ENCODE measurements around the gene C10orf71.
A peak's percentile ranks its signal among the peaks of the same experiment; 100 is the strongest.

The C10orf71 gene

DNA sequence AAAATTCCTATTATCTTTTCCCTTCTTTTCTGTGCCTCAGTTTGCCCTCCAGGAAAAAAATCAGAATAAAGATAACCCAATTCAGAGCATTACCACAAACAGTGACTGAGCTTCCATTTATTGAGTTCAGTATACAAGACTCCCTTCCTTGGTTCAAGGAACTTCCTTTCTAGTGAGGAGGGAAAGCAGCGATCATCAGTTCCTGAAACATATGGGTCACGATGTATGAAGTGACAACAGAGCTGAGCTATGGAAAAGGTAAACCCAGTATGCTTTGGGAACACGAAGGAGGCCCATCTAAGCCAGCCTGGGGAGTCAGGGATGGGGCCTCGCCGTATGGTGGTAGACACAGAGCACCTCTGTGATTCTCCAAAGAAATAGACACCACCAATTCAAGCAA, 15.8 kb downstream of the C10orf71 start:
- no peaks in the 10 kb centered on the region for H3K27me3 Mint-ChIP-seq
- peaks cover 10% of the 10 kb centered on the region for H3K4me1 Mint-ChIP-seq
- no peaks in the 10 kb centered on the region for H3K9me3 Mint-ChIP-seq
- H3K27ac Mint-ChIP-seq (ENCODE audit: low read depth) = no peak overlapping the region
- H3K4me3 Mint-ChIP-seq = no peak overlapping the region
- ATAC-seq (replicated peaks; ENCODE audit: extremely low read depth, poor library complexity, severe bottlenecking) (no peak), DNase-seq (ENCODE audit: low spot score in 2 of 2) (no peak)
- peaks cover 4% of the 10 kb centered on the region for H3K36me3 Mint-ChIP-seq (ENCODE audit: insufficient read depth)

- Mint-ChIP-seq H3K27me3 (no peaks in the 10 kb centered on the region), H3K9me3 (no peaks in the 10 kb centered on the region), H3K4me1 (no peaks in the 10 kb centered on the region), H3K36me3 (ENCODE audit: insufficient read depth) (no peaks in the 10 kb centered on the region), H3K27ac (ENCODE audit: low read depth) (no peak overlapping the region), H3K4me3 (no peak overlapping the region)
- DNase-seq (ENCODE audit: low spot score in 2 of 2) = no peak
- ATAC-seq (replicated peaks; ENCODE audit: extremely low read depth, poor library complexity, severe bottlenecking) = no peak
These were observed 19.1 kb downstream of the C10orf71 start for GRCh38 chr10:49318028-49318427.

GRCh38 chr10:49318755-49319154, 19.8 kb downstream of the C10orf71 start:
- ATAC-seq (replicated peaks; ENCODE audit: extremely low read depth, poor library complexity, severe bottlenecking) = no peak
- no peak overlapping the region for H3K4me3 Mint-ChIP-seq
- DNase-seq (ENCODE audit: low spot score in 2 of 2) = no peak
- H3K9me3 Mint-ChIP-seq = no peaks in the 10 kb centered on the region
- H3K27ac Mint-ChIP-seq (ENCODE audit: low read depth) = no peak overlapping the region
- H3K27me3 Mint-ChIP-seq = peaks cover 6% of the 10 kb centered on the region
- no peaks in the 10 kb centered on the region for H3K4me1 Mint-ChIP-seq
- no peaks in the 10 kb centered on the region for H3K36me3 Mint-ChIP-seq (ENCODE audit: insufficient read depth)

- DNase-seq (ENCODE audit: low spot score in 2 of 2) = no peak
- Mint-ChIP-seq H3K27ac (ENCODE audit: low read depth) (no peak overlapping the region), H3K36me3 (ENCODE audit: insufficient read depth) (no peaks in the 10 kb centered on the region), H3K4me1 (no peaks in the 10 kb centered on the region), H3K27me3 (peaks cover 9% of the 10 kb centered on the region), H3K9me3 (no peaks in the 10 kb centered on the region), H3K4me3 (no peak overlapping the region)
- ATAC-seq (replicated peaks; ENCODE audit: extremely low read depth, poor library complexity, severe bottlenecking) = no peak
These were observed 20.2 kb downstream of the C10orf71 start for GRCh38 chr10:49319206-49319605.

- ATAC-seq (replicated peaks; ENCODE audit: extremely low read depth, poor library complexity, severe bottlenecking) = no peak
- no peaks in the 10 kb centered on the region for H3K36me3 Mint-ChIP-seq (ENCODE audit: insufficient read depth)
- H3K27me3 Mint-ChIP-seq = peaks cover 19% of the 10 kb centered on the region
- no peaks in the 10 kb centered on the region for H3K9me3 Mint-ChIP-seq
- no peaks in the 10 kb centered on the region for H3K4me1 Mint-ChIP-seq
- DNase-seq (ENCODE audit: low spot score in 2 of 2) = no peak
- no peak overlapping the region for H3K27ac Mint-ChIP-seq (ENCODE audit: low read depth)
- H3K4me3 Mint-ChIP-seq = no peak overlapping the region
These were observed 21.2 kb downstream of the C10orf71 start for GRCh38 chr10:49320191-49320590.

DNA sequence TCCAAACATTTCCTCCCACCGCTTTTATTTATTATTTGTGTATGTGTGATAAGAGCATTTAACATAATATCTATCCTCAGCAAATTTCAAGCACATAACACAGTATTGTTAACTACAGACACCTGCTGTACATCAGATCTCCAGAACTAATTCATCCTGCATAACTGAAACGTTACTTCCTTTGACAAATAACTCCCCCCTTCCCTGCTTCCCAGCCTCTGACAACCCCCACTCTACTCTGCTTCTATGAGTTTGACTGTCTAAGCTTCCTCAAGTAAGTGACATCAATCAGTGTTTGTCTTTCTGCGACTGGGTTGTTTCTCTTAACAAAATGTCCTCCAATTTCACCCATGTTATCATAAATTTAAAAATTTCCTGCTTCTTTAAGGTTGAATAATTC, 22.1 kb downstream of the C10orf71 start:
- ATAC-seq (replicated peaks; ENCODE audit: extremely low read depth, poor library complexity, severe bottlenecking) = no peak
- H3K4me1 Mint-ChIP-seq = no peaks in the 10 kb centered on the region
- H3K27me3 Mint-ChIP-seq = peaks cover 19% of the 10 kb centered on the region
- no peaks in the 10 kb centered on the region for H3K9me3 Mint-ChIP-seq
- H3K4me3 Mint-ChIP-seq = no peak overlapping the region
- DNase-seq (ENCODE audit: low spot score in 2 of 2) = no peak
- no peaks in the 10 kb centered on the region for H3K36me3 Mint-ChIP-seq (ENCODE audit: insufficient read depth)
- peak overlapping the region; percentile 6 for H3K27ac Mint-ChIP-seq (ENCODE audit: low read depth)

GRCh38 chr10:49322371-49323170, 23.6 kb downstream of the C10orf71 start:
- ATAC-seq (replicated peaks; ENCODE audit: extremely low read depth, poor library complexity, severe bottlenecking) (no peak), DNase-seq (ENCODE audit: low spot score in 2 of 2) (no peak)
- no peak overlapping the region for H3K27ac Mint-ChIP-seq (ENCODE audit: low read depth)
- H3K9me3 Mint-ChIP-seq = no peaks in the 10 kb centered on the region
- H3K4me3 Mint-ChIP-seq = no peak overlapping the region
- no peaks in the 10 kb centered on the region for H3K4me1 Mint-ChIP-seq
- H3K36me3 Mint-ChIP-seq (ENCODE audit: insufficient read depth) = no peaks in the 10 kb centered on the region
- peaks cover 19% of the 10 kb centered on the region for H3K27me3 Mint-ChIP-seq

GRCh38 chr10:49323171-49323895, 24.4 kb downstream of the C10orf71 start:
- no peaks in the 10 kb centered on the region for H3K4me1 Mint-ChIP-seq
- peaks cover 19% of the 10 kb centered on the region for H3K27me3 Mint-ChIP-seq
- no peaks in the 10 kb centered on the region for H3K36me3 Mint-ChIP-seq (ENCODE audit: insufficient read depth)
- no peaks in the 10 kb centered on the region for H3K9me3 Mint-ChIP-seq
- H3K4me3 Mint-ChIP-seq = no peak overlapping the region
- DNase-seq (ENCODE audit: low spot score in 2 of 2) (no peak), ATAC-seq (replicated peaks; ENCODE audit: extremely low read depth, poor library complexity, severe bottlenecking) (no peak)
- no peak overlapping the region for H3K27ac Mint-ChIP-seq (ENCODE audit: low read depth)

- no peaks in the 10 kb centered on the region for H3K4me1 Mint-ChIP-seq
- no peak overlapping the region for H3K4me3 Mint-ChIP-seq
- ATAC-seq (replicated peaks; ENCODE audit: extremely low read depth, poor library complexity, severe bottlenecking) (no peak), DNase-seq (ENCODE audit: low spot score in 2 of 2) (no peak)
- peaks cover 23% of the 10 kb centered on the region for H3K27me3 Mint-ChIP-seq
- no peaks in the 10 kb centered on the region for H3K36me3 Mint-ChIP-seq (ENCODE audit: insufficient read depth)
- H3K9me3 Mint-ChIP-seq = no peaks in the 10 kb centered on the region
- no peak overlapping the region for H3K27ac Mint-ChIP-seq (ENCODE audit: low read depth)
These were observed 24.9 kb downstream of the C10orf71 start for GRCh38 chr10:49323896-49324270.

- no peak overlapping the region for H3K27ac Mint-ChIP-seq (ENCODE audit: low read depth)
- no peak for DNase-seq (ENCODE audit: low spot score in 2 of 2)
- H3K27me3 Mint-ChIP-seq = peaks cover 32% of the 10 kb centered on the region
- H3K9me3 Mint-ChIP-seq = no peaks in the 10 kb centered on the region
- no peak for ATAC-seq (replicated peaks; ENCODE audit: extremely low read depth, poor library complexity, severe bottlenecking)
- H3K4me3 Mint-ChIP-seq = no peak overlapping the region
- H3K36me3 Mint-ChIP-seq (ENCODE audit: insufficient read depth) = no peaks in the 10 kb centered on the region
- H3K4me1 Mint-ChIP-seq = no peaks in the 10 kb centered on the region
These were observed 25.7 kb downstream of the C10orf71 start for GRCh38 chr10:49324711-49325110.

GRCh38 chr10:49325131-49325915, 26.4 kb downstream of the C10orf71 start:
- Mint-ChIP-seq H3K9me3 (no peaks in the 10 kb centered on the region), H3K36me3 (ENCODE audit: insufficient read depth) (no peaks in the 10 kb centered on the region), H3K4me3 (no peak overlapping the region), H3K27me3 (peaks cover 33% of the 10 kb centered on the region), H3K4me1 (no peaks in the 10 kb centered on the region), H3K27ac (ENCODE audit: low read depth) (no peak overlapping the region)
- ATAC-seq (replicated peaks; ENCODE audit: extremely low read depth, poor library complexity, severe bottlenecking) = no peak
- no peak for DNase-seq (ENCODE audit: low spot score in 2 of 2)

DNA sequence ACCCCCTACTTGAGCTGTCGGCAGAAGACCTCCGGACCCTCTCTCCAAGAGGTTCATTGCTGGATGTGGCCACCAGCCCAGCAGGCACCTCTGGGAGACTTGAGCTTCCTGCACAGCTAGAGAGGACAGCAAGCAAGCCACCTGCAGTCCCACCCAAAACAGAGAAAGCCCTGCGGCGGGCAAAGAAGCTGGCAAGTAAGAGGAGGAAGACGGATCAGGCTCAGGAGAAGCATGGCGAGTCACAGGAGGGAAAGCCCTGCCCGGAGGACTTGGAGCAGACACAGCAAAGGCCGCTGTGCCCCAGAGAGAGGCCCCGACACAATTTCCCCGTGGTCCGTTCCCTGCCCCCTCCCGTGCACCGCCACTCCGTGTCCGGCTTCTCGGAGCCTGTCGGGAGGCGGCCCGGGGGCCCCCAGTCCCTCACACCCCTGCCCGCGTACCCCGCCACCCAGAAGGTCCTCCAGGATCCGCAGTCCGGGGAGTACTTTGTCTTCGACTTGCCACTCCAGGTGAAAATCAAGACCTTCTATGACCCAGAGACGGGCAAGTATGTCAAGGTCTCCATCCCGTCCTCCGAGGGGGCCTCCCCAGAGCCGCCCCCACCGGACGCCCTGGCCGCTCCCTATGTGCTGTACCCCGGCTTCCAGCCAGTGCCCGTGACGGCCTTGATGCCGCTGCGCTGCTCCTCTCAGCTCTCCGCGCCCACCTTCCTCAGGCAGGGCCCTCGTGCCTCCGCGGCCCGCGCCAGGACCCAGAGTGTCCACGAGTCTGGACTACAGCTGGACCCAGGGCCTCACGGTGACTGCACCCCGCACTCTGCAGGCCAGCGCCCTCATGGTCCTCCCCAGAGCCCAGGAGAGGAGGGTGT, 27.2 kb downstream of the C10orf71 start:
- DNase-seq (ENCODE audit: low spot score in 2 of 2) (no peak), ATAC-seq (replicated peaks; ENCODE audit: extremely low read depth, poor library complexity, severe bottlenecking) (no peak)
- Mint-ChIP-seq H3K4me3 (no peak overlapping the region), H3K27me3 (peaks cover 33% of the 10 kb centered on the region), H3K9me3 (no peaks in the 10 kb centered on the region), H3K36me3 (ENCODE audit: insufficient read depth) (no peaks in the 10 kb centered on the region), H3K27ac (ENCODE audit: low read depth) (no peak overlapping the region), H3K4me1 (no peaks in the 10 kb centered on the region)
